SK-N-MC (cell line): ENCODE measurements around the gene POLR1A.

Experiments used
- DNase-seq: peaks from one replicate; pipeline ENCODE4 v3.0.0-alpha.2; 2011; ENCODE audit warnings: low read depth, low spot score
- H3K27ac ChIP-seq: fragments of 200-600 bp; sonication (generic); 2 replicates; pipeline ENCODE4 v1.5.1; 2016; ENCODE audit warnings: mixed run types
- H3K36me3 ChIP-seq: fragments of 200-600 bp; sonication (generic); 2 replicates; pipeline ENCODE4 v1.6.1; 2017; ENCODE audit warnings: antibody characterized with exemption, low read length, mixed read lengths; ENCODE audit not compliant: insufficient read depth
- H3K4me3 ChIP-seq: fragments of 200-600 bp; sonication (generic); 2 replicates; pipeline ENCODE4 v1.5.1; 2016
- H3K9ac ChIP-seq: fragments of 200-600 bp; sonication (generic); 2 replicates; pipeline ENCODE4 v1.8.0; 2017; ENCODE audit warnings: mixed run types, mixed read lengths; ENCODE audit not compliant: insufficient read length
- H3K9me3 ChIP-seq: fragments of 200-600 bp; sonication (generic); 2 replicates; pipeline ENCODE4 v1.6.1; 2017; ENCODE audit warnings: low read depth, mild to moderate bottlenecking, antibody characterized with exemption, low read length, moderate library complexity, mixed read lengths
- EZH2 ChIP-seq: fragments of 200-600 bp; sonication (generic); IDR thresholded peaks from one replicate; pipeline ENCODE4 v1.6.1; 2017; ENCODE audit warnings: antibody characterized with exemption
- FOXP2 ChIP-seq: optimal IDR thresholded peaks from 2 replicates; pipeline ENCODE3; 2011; ENCODE audit warnings: mild to moderate bottlenecking, moderate library complexity; ENCODE audit not compliant: insufficient read depth; ENCODE audit errors: extremely low read length, control extremely low read depth
- POLR2AphosphoS5 ChIP-seq: IDR thresholded peaks from 2 replicates; pipeline ENCODE4 v1.6.1; 2012; ENCODE audit warnings: mild to moderate bottlenecking, low read depth, low read length, borderline replicate concordance

Gene POLR1A

DNA sequence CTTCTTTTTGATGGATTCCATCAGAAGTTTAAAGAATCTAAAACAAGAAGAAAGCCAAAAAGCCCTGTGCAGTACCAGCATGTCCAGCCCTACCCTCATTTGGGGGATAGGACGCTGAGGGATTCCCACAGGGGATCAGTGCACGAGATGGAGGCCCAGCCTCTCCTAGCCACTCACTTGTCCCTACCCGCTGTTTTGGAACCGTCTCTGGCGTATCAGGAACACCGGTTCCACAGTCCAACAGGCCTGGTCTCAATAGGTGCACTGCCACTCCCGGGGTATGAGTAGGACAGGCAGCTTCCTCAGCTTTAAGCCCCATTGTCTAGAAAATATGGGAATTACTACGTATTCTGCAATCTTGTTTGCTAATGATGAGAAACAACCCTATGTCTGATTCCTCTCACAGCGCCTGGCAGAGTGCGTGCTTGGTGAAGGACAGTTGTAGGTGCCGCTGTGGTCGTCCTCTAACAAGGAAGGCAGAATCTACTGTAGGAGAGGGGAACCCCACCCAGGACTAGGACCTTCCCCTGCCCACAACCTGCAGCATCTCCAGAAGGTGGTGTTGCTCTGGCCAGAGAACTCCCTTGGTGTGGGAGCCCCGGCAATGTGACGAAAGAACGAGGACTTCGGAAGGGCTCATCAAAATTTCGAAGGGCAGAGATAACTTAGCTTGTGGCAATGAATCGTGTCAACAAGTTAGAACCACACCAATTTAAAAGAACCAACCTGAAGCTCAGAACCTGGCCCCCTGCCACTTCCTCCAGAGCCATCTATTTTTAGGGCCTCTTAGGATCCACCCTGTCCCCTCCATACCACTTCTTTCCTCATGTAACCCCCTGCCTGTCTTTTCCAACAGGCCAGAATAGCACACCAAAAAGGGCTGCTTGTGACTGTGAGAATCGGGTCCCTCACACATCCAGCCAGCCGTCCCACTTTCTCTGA lies 71.7 kb downstream of the POLR1A start:
- no peak overlapping the region for H3K4me3 ChIP-seq
- no peak for DNase-seq
- no peak overlapping the region for H3K27ac ChIP-seq
- H3K9ac ChIP-seq = no peak overlapping the region
- TF ChIP-seq EZH2 (no peak), POLR2AphosphoS5 (no peak), FOXP2 (no peak)
- peaks cover 92% of the 10 kb centered on the region for H3K36me3 ChIP-seq
- H3K9me3 ChIP-seq = no peaks in the 10 kb centered on the region

DNA sequence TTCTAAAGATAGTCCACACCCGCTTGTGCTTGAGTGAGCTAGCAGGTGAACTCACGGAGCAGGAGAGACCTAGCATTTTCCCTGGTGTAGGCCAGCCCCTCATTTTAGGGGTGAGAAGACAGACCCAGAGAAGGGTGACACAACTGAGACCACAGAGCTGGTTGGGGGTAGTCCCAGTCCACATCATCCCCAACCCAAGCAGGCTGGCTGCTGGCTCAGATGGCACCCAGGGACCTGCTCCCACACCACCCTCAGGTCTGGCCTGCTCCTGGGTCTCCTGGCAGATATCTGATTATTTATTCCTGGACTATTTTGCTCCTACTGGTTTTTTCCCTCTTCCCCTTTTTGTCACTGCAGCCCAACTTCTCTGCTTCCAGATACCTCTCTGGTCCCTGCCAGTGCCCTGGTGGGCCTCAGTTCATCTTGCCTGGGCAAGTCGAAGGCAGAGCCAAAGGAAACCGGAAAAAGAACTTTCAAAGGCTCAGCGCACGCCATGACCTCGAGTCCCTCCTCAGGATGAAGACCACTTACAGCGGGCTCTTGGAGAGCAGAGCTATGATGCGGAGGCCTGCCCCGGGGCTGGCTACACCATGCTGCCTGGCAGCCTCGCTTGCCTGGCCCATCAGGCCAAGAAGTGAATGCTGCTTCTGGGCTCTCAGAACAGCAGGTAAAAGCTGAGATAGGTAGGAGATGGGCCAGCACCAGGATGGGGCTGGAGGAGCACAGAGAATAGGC lies 72.7 kb downstream of the POLR1A start:
- Histone ChIP-seq H3K9ac (no peak overlapping the region), H3K36me3 (peaks cover 92% of the 10 kb centered on the region), H3K27ac (no peak overlapping the region), H3K9me3 (no peaks in the 10 kb centered on the region), H3K4me3 (no peak overlapping the region)
- no peak for DNase-seq
- TF ChIP-seq POLR2AphosphoS5 (no peak), FOXP2 (no peak), EZH2 (no peak)

DNA sequence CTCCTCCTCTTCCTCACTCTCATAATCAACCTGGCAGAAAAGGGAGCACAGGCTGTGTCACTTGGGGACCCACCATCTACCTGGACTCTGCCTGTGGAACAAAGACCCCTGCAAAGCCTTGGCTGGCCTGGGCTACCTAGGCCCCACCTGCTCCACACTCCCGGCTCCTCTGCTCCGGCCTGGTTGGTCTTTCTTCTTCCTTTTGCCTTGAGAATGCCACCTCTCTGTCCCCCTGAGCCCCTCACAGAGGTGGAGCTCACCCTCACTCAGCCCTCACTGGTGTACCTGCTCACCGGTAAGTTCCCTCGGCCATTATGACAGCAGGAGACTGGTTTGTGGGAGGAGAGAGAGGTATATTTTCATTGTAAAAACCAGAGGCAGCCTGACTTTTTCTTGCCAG lies 74.1 kb downstream of the POLR1A start:
- peaks cover 94% of the 10 kb centered on the region for H3K36me3 ChIP-seq
- no peaks in the 10 kb centered on the region for H3K9me3 ChIP-seq
- H3K9ac ChIP-seq = no peak overlapping the region
- no peak overlapping the region for H3K27ac ChIP-seq
- TF ChIP-seq FOXP2 (no peak), POLR2AphosphoS5 (no peak), EZH2 (no peak)
- no peak for DNase-seq
- H3K4me3 ChIP-seq = no peak overlapping the region

DNA sequence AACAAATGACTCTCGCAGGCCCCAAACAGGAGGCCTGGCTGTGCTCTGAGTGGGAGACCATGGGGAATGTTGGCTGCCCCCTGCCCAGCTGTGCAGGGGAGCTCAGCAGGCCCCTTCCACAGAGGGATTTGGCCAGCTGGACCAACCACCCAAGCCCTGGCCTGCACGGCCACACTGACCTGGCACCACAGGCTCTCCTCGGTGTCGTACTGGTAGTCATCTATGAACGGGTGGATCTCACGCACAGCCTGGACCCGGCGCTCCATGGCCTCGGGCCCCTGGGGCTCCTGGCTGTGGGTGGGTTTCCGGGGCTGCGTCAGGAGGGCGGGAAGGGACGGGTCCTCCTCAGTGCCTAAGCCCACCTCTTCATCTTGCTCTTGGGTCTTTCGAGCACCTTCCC lies 74.5 kb downstream of the POLR1A start:
- H3K27ac ChIP-seq = no peak overlapping the region
- H3K4me3 ChIP-seq = no peak overlapping the region
- no peak for DNase-seq
- H3K36me3 ChIP-seq = peaks cover 97% of the 10 kb centered on the region
- TF ChIP-seq POLR2AphosphoS5 (no peak), EZH2 (no peak), FOXP2 (no peak)
- H3K9me3 ChIP-seq = no peaks in the 10 kb centered on the region
- H3K9ac ChIP-seq = no peak overlapping the region

DNA sequence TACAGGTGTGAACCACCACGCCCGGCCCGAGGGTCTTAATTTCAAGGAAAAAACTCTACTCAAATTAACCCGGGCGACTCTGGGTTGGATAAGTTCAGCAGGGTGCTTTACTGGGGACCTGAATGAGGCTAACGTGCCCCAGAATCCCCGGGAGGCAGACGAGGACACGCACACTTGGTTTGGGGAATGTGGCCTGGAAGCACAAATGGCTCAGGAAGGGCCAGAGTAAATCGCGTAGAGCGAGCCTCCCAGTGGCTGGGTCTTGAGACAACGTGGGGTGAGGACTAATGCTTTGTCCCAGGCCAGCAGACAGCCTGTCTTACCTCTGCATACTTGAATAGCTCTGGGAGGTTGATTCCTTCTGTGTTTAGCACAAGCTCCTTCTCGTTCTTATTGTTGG lies 75.8 kb downstream of the POLR1A start:
- TF ChIP-seq EZH2 = no peak
- H3K36me3 ChIP-seq = peaks cover 97% of the 10 kb centered on the region

DNA sequence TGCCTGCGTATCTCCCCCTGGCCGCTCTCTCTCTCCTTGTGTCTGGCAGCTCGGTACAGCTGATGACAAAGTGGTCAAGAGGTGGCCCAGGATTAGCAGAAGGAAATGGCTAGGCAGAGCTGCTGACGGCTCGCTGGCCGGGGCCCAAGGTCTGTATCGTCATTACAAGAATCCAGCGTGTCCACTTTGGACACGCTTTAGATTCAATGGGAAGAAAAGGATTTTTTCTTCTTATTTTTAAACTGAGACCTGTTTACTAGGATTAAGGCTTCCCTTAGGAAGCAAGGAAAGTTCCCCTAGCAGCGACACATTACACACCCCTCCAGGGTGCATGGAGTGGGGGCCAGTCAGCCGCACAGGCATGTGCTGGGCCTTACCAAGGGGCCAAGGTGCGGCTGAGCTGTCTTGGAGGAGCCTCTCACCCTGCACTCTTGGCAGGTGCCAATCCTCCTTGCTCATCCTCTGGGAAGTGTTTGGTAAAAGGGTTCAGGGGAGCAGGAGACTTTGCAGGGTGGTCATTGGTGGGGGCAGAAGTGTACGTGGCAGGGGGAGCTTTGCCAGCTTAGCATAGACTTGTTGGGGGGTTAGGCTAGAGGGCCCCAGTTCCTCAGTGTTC lies 76.8 kb downstream of the POLR1A start:
- no peak overlapping the region for H3K9ac ChIP-seq
- H3K9me3 ChIP-seq = no peaks in the 10 kb centered on the region
- H3K4me3 ChIP-seq = no peak overlapping the region
- no peak for DNase-seq
- H3K27ac ChIP-seq = no peak overlapping the region
- TF ChIP-seq EZH2 = no peak
- no peak for TF ChIP-seq POLR2AphosphoS5
- TF ChIP-seq FOXP2 = no peak
- peaks cover 90% of the 10 kb centered on the region for H3K36me3 ChIP-seq

More for the DNA sequence above, 75.8 kb downstream of the POLR1A start:
- Histone ChIP-seq H3K27ac (no peak overlapping the region), H3K4me3 (no peak overlapping the region), H3K9me3 (no peaks in the 10 kb centered on the region), H3K9ac (no peak overlapping the region)
- no peak for DNase-seq

DNA sequence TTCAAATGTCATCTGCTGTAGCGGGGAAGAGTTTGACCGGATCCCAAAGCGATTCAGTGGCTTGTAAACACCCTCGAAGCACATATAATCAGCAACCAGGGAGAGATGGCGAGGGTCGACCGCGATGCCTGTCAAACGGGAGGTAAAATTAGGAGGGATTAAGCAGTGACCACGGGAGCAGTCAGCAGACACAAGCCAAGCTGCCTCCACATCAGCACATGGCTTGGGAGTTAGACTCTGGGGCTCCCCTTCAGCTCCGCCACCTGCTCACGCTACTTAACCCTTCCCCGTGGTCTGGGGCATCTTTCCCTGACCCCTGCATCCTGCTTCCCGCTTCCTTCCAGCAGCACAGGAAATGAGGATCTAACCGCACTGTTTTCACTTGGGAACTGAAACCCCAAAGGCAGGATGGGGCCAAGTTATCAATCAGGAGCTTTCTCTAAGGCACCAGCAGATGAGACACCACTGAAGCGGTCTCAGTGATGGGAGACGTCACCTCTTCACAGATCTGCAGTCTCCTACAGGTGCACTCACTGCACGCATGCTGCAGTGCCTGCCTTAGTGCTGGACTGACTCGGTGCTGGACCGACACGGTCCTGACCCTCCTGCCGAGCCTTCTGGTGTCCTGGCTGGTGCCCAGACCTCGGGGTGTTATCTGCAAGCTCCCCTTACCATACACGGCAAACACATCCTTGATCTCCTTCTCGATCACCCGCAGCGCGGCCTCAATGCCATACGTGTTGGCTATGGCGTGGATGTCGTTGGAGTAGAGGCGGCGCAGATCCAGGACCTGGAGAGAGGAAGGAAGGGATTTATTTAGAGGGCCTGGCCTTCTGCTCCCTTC lies 77.5 kb downstream of the POLR1A start:
- DNase-seq = no peak
- no peak overlapping the region for H3K9ac ChIP-seq
- H3K36me3 ChIP-seq = peaks cover 82% of the 10 kb centered on the region
- no peak overlapping the region for H3K27ac ChIP-seq
- H3K4me3 ChIP-seq = no peak overlapping the region
- no peak for TF ChIP-seq POLR2AphosphoS5
- TF ChIP-seq FOXP2 = no peak
- no peak for TF ChIP-seq EZH2
- no peaks in the 10 kb centered on the region for H3K9me3 ChIP-seq

DNA sequence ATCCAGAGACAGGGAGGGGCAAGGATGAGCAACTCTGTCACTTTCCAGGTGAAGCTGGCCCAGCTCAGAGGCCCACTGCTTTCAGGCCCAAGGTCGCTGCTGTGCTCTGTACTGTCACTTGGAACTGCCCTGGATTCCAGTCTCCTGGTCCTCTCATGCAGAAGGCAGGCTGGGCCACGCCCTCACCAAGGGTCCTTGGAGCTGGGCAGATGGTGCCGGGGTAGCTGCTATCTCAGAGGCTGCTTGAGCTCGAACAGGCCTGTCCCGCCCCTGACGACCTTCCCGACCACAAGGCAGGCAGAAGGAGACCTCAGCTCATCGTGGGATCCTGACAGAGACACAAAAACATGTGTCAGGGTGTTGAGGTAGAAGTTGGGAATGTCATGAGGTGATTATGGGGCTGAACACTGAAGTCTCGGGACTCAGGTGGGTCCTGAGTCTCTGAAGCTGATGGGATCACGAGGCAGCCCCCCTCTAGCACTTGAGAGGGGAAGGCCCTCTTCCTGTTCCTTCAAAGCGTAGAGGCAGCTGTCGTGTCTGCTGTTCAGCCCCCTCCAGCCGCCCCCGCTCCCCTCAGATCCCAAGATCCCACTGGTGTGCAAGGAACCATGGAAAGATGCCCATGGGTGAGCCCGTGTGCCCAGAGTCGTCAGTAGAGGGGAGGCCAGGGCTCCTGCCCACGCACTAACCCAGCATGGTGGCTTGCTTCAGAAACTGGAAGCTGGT lies 78.3 kb downstream of the POLR1A start:
- Histone ChIP-seq H3K27ac (no peak overlapping the region), H3K36me3 (peaks cover 74% of the 10 kb centered on the region), H3K9me3 (no peaks in the 10 kb centered on the region), H3K9ac (no peak overlapping the region), H3K4me3 (no peak overlapping the region)
- DNase-seq = no peak
- TF ChIP-seq EZH2 = no peak
- no peak for TF ChIP-seq FOXP2
- no peak for TF ChIP-seq POLR2AphosphoS5
